HEK293 (cell line): ENCODE measurements around the gene COLQ.

Experiments
- CTCF ChIA-PET: fragments of 350-600 bp; formaldehyde crosslinking; extraction: SDS; loops from one replicate; lab custom pipeline; 2021; ENCODE audit warnings: antibody characterized with exemption; lab: Yijun Ruan, JAX
- POLR2A ChIA-PET: fragments of 300-600 bp; formaldehyde crosslinking; extraction: SDS; loops from one replicate; lab custom pipeline; 2020; ENCODE audit warnings: antibody characterized with exemption, inconsistent platforms; lab: Yijun Ruan, JAX
- H3K27ac ChIP-seq: fragments of 200-500 bp; sonication (Bioruptor generic); 2 replicates; pipeline ENCODE4 v1.5.1; 2014; ENCODE audit warnings: low read depth, low read length, control low read depth, inconsistent platforms; ENCODE audit errors: extremely low read depth
- H3K36me3 ChIP-seq, 2 experiments: fragments of 200-500 bp in 1 of 2; sonication (Bioruptor generic) in 1 of 2; 1 replicate in 1 of 2; 2 replicates in 1 of 2; pipeline ENCODE4 v1.5.1; 2014 to 2017; ENCODE audit warnings: inconsistent platforms in 2 of 2, low read length in 2 of 2; ENCODE audit not compliant: control insufficient read depth in 2 of 2, insufficient read depth in 1 of 2
- H3K4me1 ChIP-seq: fragments of 200-500 bp; sonication (Bioruptor generic); 2 replicates; pipeline ENCODE4 v1.5.1; 2014; ENCODE audit warnings: mild to moderate bottlenecking, low read length, inconsistent platforms; ENCODE audit not compliant: control insufficient read depth, insufficient read depth
- H3K4me3 ChIP-seq: 2 replicates; pipeline ENCODE4 v1.5.1; 2011; ENCODE audit warnings: low read depth, mild to moderate bottlenecking, control low read depth, low read length, moderate library complexity
- H3K9me3 ChIP-seq: fragments of 200-500 bp; sonication (Bioruptor generic); 2 replicates; pipeline ENCODE4 v1.5.1; 2014; ENCODE audit warnings: low read depth, low read length, inconsistent platforms; ENCODE audit not compliant: control insufficient read depth, insufficient read depth
- CTCF ChIP-seq: fragments of 450-650 bp; formaldehyde crosslinking; IDR thresholded peaks from 2 replicates; pipeline ENCODE4 v1.5.1; 2016; ENCODE audit warnings: missing biosample characterization, missing genetic modification characterization
- KLF7 ChIP-seq: fragments of 450-650 bp; formaldehyde crosslinking; IDR thresholded peaks from 2 replicates; pipeline ENCODE4 v1.5.1; 2016; ENCODE audit warnings: missing biosample characterization, missing genetic modification characterization, borderline replicate concordance
- MEIS1 ChIP-seq: sonication (generic); formaldehyde crosslinking; IDR thresholded peaks from 2 replicates; pipeline ENCODE4 v1.8.1; 2022; ENCODE audit warnings: missing genetic modification reagents, mild to moderate bottlenecking, borderline replicate concordance
- PBX3 ChIP-seq: sonication (generic); formaldehyde crosslinking; IDR thresholded peaks from 2 replicates; pipeline ENCODE4 v1.8.1; 2022; ENCODE audit warnings: mild to moderate bottlenecking, moderate library complexity, missing genetic modification reagents
- REPIN1 ChIP-seq: fragments of 450-650 bp; formaldehyde crosslinking; IDR thresholded peaks from 2 replicates; pipeline ENCODE4 v1.5.1; 2017; ENCODE audit warnings: missing biosample characterization, missing genetic modification characterization, low read depth
- ZBTB44 ChIP-seq: fragments of 450-650 bp; IDR thresholded peaks from 2 replicates; pipeline ENCODE4 v1.5.1; 2018; ENCODE audit warnings: missing biosample characterization, mild to moderate bottlenecking, missing genetic modification characterization
- ZBTB7A ChIP-seq: fragments of 450-650 bp; formaldehyde crosslinking; IDR thresholded peaks from 2 replicates; pipeline ENCODE4 v1.5.1; 2016; ENCODE audit warnings: low read depth, missing biosample characterization, missing genetic modification characterization
- ZIC2 ChIP-seq: fragments of 450-650 bp; formaldehyde crosslinking; IDR thresholded peaks from 2 replicates; pipeline ENCODE4 v1.5.1; 2016; ENCODE audit warnings: missing biosample characterization, missing genetic modification characterization
- ZNF112 ChIP-seq: fragments of 450-650 bp; formaldehyde crosslinking; IDR thresholded peaks from 2 replicates; pipeline ENCODE4 v1.5.0; 2017; ENCODE audit warnings: missing biosample characterization, missing genetic modification characterization
- ZNF223 ChIP-seq: fragments of 450-650 bp; formaldehyde crosslinking; IDR thresholded peaks from 2 replicates; pipeline ENCODE4 v1.5.1; 2016; ENCODE audit warnings: missing biosample characterization, missing genetic modification characterization
- ZNF311 ChIP-seq: fragments of 450-650 bp; formaldehyde crosslinking; IDR thresholded peaks from 2 replicates; pipeline ENCODE4 v1.5.1; 2017; ENCODE audit warnings: missing biosample characterization, missing genetic modification characterization, borderline replicate concordance
- ZNF362 ChIP-seq: fragments of 450-650 bp; formaldehyde crosslinking; IDR thresholded peaks from 2 replicates; pipeline ENCODE4 v1.5.1; 2016; ENCODE audit warnings: missing biosample characterization, missing genetic modification characterization
- ZNF37A ChIP-seq: fragments of 450-650 bp; IDR thresholded peaks from 2 replicates; pipeline ENCODE4 v1.5.1; 2018; ENCODE audit warnings: missing biosample characterization, missing genetic modification characterization
- ZNF398 ChIP-seq: fragments of 450-650 bp; formaldehyde crosslinking; IDR thresholded peaks from 2 replicates; pipeline ENCODE4 v1.5.1; 2017; ENCODE audit warnings: missing biosample characterization, missing genetic modification characterization
- ZNF488 ChIP-seq: fragments of 450-650 bp; formaldehyde crosslinking; IDR thresholded peaks from 2 replicates; pipeline ENCODE4 v1.5.1; 2016; ENCODE audit warnings: missing biosample characterization, missing genetic modification characterization
- ZNF560 ChIP-seq: fragments of 450-650 bp; formaldehyde crosslinking; IDR thresholded peaks from 2 replicates; pipeline ENCODE4 v1.5.1; 2017; ENCODE audit warnings: missing biosample characterization, missing genetic modification characterization, borderline replicate concordance
- ZNF610 ChIP-seq: fragments of 450-650 bp; formaldehyde crosslinking; IDR thresholded peaks from 2 replicates; pipeline ENCODE4 v1.5.1; 2016; ENCODE audit warnings: missing biosample characterization, missing genetic modification characterization, borderline replicate concordance
- ZNF626 ChIP-seq: fragments of 450-650 bp; sonication (Bioruptor Pico); formaldehyde crosslinking; IDR thresholded peaks from 2 replicates; pipeline ENCODE4 v1.5.1; 2018; ENCODE audit warnings: missing biosample characterization, missing genetic modification characterization, inconsistent platforms
- ZNF629 ChIP-seq: fragments of 450-650 bp; formaldehyde crosslinking; IDR thresholded peaks from 2 replicates; pipeline ENCODE4 v1.5.1; 2017; ENCODE audit warnings: missing biosample characterization, missing genetic modification characterization
- ZNF645 ChIP-seq: fragments of 450-650 bp; formaldehyde crosslinking; IDR thresholded peaks from 2 replicates; pipeline ENCODE4; 2016; ENCODE audit warnings: missing biosample characterization, missing genetic modification characterization
- ZNF76 ChIP-seq: fragments of 450-650 bp; formaldehyde crosslinking; IDR thresholded peaks from 2 replicates; pipeline ENCODE4; 2016; ENCODE audit warnings: low read depth, missing biosample characterization, missing genetic modification characterization, borderline replicate concordance
- ZSCAN18 ChIP-seq: fragments of 450-650 bp; formaldehyde crosslinking; IDR thresholded peaks from 2 replicates; pipeline ENCODE4 v1.5.1; 2016; ENCODE audit warnings: missing biosample characterization, missing genetic modification characterization

The COLQ gene

GRCh38 chr3:15403965-15404364 lies 117.5 kb downstream of the COLQ start:
- ChIA-PET CTCF (interaction anchor here (1.1 to 4.3 kb wide), 2 partner anchors 64 to 137 kb away, joined by 3 to 109 read pairs; no protein-coding TSS in a partner anchor), POLR2A (no interaction called here)
- Histone ChIP-seq H3K4me3 (no peak overlapping the region), H3K9me3 (no peaks in the 10 kb centered on the region), H3K4me1 (no peaks in the 10 kb centered on the region), H3K36me3 (peaks cover 0 to 10% of the 10 kb centered on the region in 2 experiments; a peak in 2 of 3 replicates), H3K27ac (no peak overlapping the region)
- no peak for TF ChIP-seq ZNF626 (tag by site-specific recombination)
- no peak for TF ChIP-seq ZNF488
- no peak for TF ChIP-seq MEIS1
- no peak for TF ChIP-seq ZBTB7A (tag by site-specific recombination)
- no peak for TF ChIP-seq ZBTB44 (tag by site-specific recombination)
- TF ChIP-seq CTCF = no peak
- TF ChIP-seq ZSCAN18 (tag by site-specific recombination) = no peak
- TF ChIP-seq REPIN1 (tag by site-specific recombination) = no peak
- TF ChIP-seq ZNF645 = no peak

GRCh38 chr3:15403495-15403894 lies 118.0 kb downstream of the COLQ start:
- Histone ChIP-seq H3K27ac (no peak overlapping the region), H3K4me1 (no peaks in the 10 kb centered on the region), H3K4me3 (no peak overlapping the region), H3K36me3 (peaks cover 0 to 5% of the 10 kb centered on the region in 2 experiments; a peak in 2 of 3 replicates), H3K9me3 (no peaks in the 10 kb centered on the region)
- ChIA-PET POLR2A (no interaction called here), CTCF (interaction anchor here (0.7 to 4.3 kb wide), 2 partner anchors 23 to 136 kb away, joined by 4 to 109 read pairs; no protein-coding TSS in a partner anchor)
- TF ChIP-seq ZNF223 (tag by site-specific recombination) (no peak), ZNF629 (tag by site-specific recombination) (no peak), ZNF76 (tag by site-specific recombination) (no peak), ZBTB44 (tag by site-specific recombination) (no peak), ZNF311 (tag by site-specific recombination) (no peak), ZNF37A (tag by site-specific recombination) (no peak), ZIC2 (tag by site-specific recombination) (no peak), ZNF112 (no peak), KLF7 (no peak), ZNF362 (tag by site-specific recombination) (no peak), PBX3 (CRISPR knock-in tag) (no peak), ZNF560 (tag by site-specific recombination) (no peak), ZNF610 (tag by site-specific recombination) (no peak), ZNF398 (tag by site-specific recombination) (no peak)
